ENCODE data around the gene SHISA5. TPM values are rescaled to one million over a fixed set of nuclear protein-coding genes. Genes with fewer than 3 reads are reported as not detected.
"Not testable (repeated sequence)": the region's sequence is repeated elsewhere in the genome, so short reads cannot be mapped to it uniquely, and the experiment has no call there.

The SHISA5 gene
- total RNA-seq, 1 experiment from 2014 or later: 104 TPM

GRCh38 chr3:48552111-48552951, 48.4 kb upstream of the SHISA5 start:
- H3K27me3 ChIP-seq (ENCODE audit: insufficient read depth, low read length): no peaks in the 10 kb centered on the region
- intact Hi-C loops (cut with micrococcal nuclease): loop anchor here (10.0 kb wide), 1 partner anchor 112 kb away; the partner anchor contains the start of gene CELSR3
- no TSS peak for BruUV-seq (replicated peaks)
- peaks cover 22% of the 10 kb centered on the region; the same call in 1 of the 2 replicates for H3K79me2 ChIP-seq (ENCODE audit: insufficient read depth, low read length)
- ChIA-PET RAD21 (ENCODE audit: low non-redundant PET in 1 of 2, low total read pairs in 2 of 2, uncharacterized antibody in 2 of 2, unreplicated experiment in 2 of 2) (interaction anchor here in 1 of 2 experiments (0.6 kb wide), 1 partner anchor 151 kb away, joined by 4 read pairs; no protein-coding TSS in a partner anchor), POLR2A (interaction anchor here (0.7 kb wide), 1 partner anchor 45 kb away, joined by 3 read pairs; no protein-coding TSS in a partner anchor), CTCF (interaction anchor here (1.4 to 3.4 kb wide), 2 partner anchors 116 kb away, joined by 4 to 16 read pairs; no protein-coding TSS in a partner anchor)
- no peak overlapping the region for H3K4me3 ChIP-seq (replicated peaks in 1 of 2; ENCODE audit: low read depth in 1 of 2, low read length in 2 of 2)
- H3K4me2 ChIP-seq (ENCODE audit: low read length): no peak overlapping the region
- TF ChIP-seq POLR2AphosphoS5 (IDR thresholded peaks at IDR 0.05; ENCODE audit: low read depth, low read length) (no peak), TCF7L2 (IDR thresholded peaks at IDR 0.05; ENCODE audit: borderline replicate concordance, extremely low read depth, insufficient read depth, insufficient read length) (no peak), FOSL1 (IDR thresholded peaks at IDR 0.05; ENCODE audit: low read depth) (no peak), ELF1 (IDR thresholded peaks at IDR 0.05; ENCODE audit: borderline replicate concordance, low read depth) (no peak), MAX (IDR thresholded peaks at IDR 0.05) (no peak), RAD21 (IDR thresholded peaks at IDR 0.05; ENCODE audit: low read depth) (no peak), SP1 (IDR thresholded peaks at IDR 0.05; ENCODE audit: low read depth) (no peak), POLR2A (IDR thresholded peaks at IDR 0.05; ENCODE audit: borderline replicate concordance, extremely low read depth, insufficient read depth, insufficient read length) (no peak), ATF3 (IDR thresholded peaks at IDR 0.05) (no peak), CTCF (IDR thresholded peaks at IDR 0.05 in 2 of 3, conservative IDR thresholded peaks at IDR 0.05 in 1 of 3; ENCODE audit: borderline replicate concordance in 1 of 3, insufficient read depth in 1 of 3, low read depth in 2 of 3, low read length in 2 of 3) (no peak), ZFX (IDR thresholded peaks at IDR 0.05) (no peak), REST (IDR thresholded peaks at IDR 0.05; ENCODE audit: low read depth) (no peak)
- peaks cover 8 to 12% of the 10 kb centered on the region in 2 experiments; a peak in 3 of 4 replicates for H3K36me3 ChIP-seq (ENCODE audit: control insufficient read depth in 1 of 2, insufficient read depth in 2 of 2, low read length in 2 of 2)
- H2AFZ ChIP-seq (ENCODE audit: low read depth, low read length, poor library complexity, severe bottlenecking): no peak overlapping the region
- H3K9me3 ChIP-seq (ENCODE audit: control insufficient read depth in 1 of 2, insufficient read depth in 1 of 2, low read depth in 1 of 2, low read length in 2 of 2): no peaks in the 10 kb centered on the region
- H4K20me1 ChIP-seq (ENCODE audit: insufficient read depth): no peaks in the 10 kb centered on the region
- H3K9me2 ChIP-seq (ENCODE audit: insufficient read depth): no peaks in the 10 kb centered on the region
- no peak overlapping the region for H3K27ac ChIP-seq (ENCODE audit: low read depth, low read length)
- no peak for ATAC-seq
- no peak overlapping the region for H3K9ac ChIP-seq (ENCODE audit: low read length)
- DNase-seq (ENCODE audit: low read depth, low spot score): no peak
- H3K4me1 ChIP-seq (ENCODE audit: control insufficient read depth in 1 of 2, insufficient read depth in 2 of 2, low read length in 2 of 2): peaks cover 4 to 33% of the 10 kb centered on the region in 2 experiments; a peak in 3 of 4 replicates

- H3K27me3 ChIP-seq (ENCODE audit: insufficient read depth, low read length); H3K4me3 ChIP-seq (replicated peaks in 1 of 2; ENCODE audit: low read depth in 1 of 2, low read length in 2 of 2); H2AFZ ChIP-seq (ENCODE audit: low read depth, low read length, poor library complexity, severe bottlenecking); DNase-seq (ENCODE audit: low read depth, low spot score); H4K20me1 ChIP-seq (ENCODE audit: insufficient read depth); H3K4me2 ChIP-seq (ENCODE audit: low read length); ATAC-seq; H3K27ac ChIP-seq (ENCODE audit: low read depth, low read length); H3K9ac ChIP-seq (ENCODE audit: low read length); H3K9me2 ChIP-seq (ENCODE audit: insufficient read depth); H3K9me3 ChIP-seq (ENCODE audit: control insufficient read depth in 1 of 2, insufficient read depth in 1 of 2, low read depth in 1 of 2, low read length in 2 of 2); BruUV-seq (replicated peaks): not testable (repeated sequence)
- Histone ChIP-seq H3K79me2 (ENCODE audit: insufficient read depth, low read length) (peaks cover 22% of the 10 kb centered on the region; the same call in 1 of the 2 replicates), H3K4me1 (ENCODE audit: control insufficient read depth in 1 of 2, insufficient read depth in 2 of 2, low read length in 2 of 2) (peaks cover 4 to 30% of the 10 kb centered on the region in 2 experiments; a peak in 3 of 4 replicates), H3K36me3 (ENCODE audit: control insufficient read depth in 1 of 2, insufficient read depth in 2 of 2, low read length in 2 of 2) (peaks cover 8 to 13% of the 10 kb centered on the region in 2 experiments; a peak in 3 of 4 replicates)
- RAD21 ChIA-PET (ENCODE audit: low non-redundant PET in 1 of 2, low total read pairs in 2 of 2, uncharacterized antibody in 2 of 2, unreplicated experiment in 2 of 2): interaction anchor here in 1 of 2 experiments (0.6 kb wide), 1 partner anchor 151 kb away, joined by 4 read pairs; no protein-coding TSS in a partner anchor
- CTCF ChIA-PET: interaction anchor here (0.7 to 1.4 kb wide), 2 partner anchors 115 to 360 kb away, joined by 4 to 5 read pairs; no protein-coding TSS in a partner anchor
- POLR2A ChIA-PET: interaction anchor here (0.7 kb wide), 1 partner anchor 44 kb away, joined by 3 read pairs; no protein-coding TSS in a partner anchor
- intact Hi-C loops (cut with micrococcal nuclease): loop anchor here (10.0 kb wide), 1 partner anchor 113 kb away; the partner anchor contains the start of gene CELSR3
Observed at GRCh38 chr3:48551651-48552050, 47.7 kb upstream of the SHISA5 start.
